Sigmoid colon (tissue), 4 donors: ENCODE data around the gene TMCO1.

Experiments
- EP300 ChIP-seq, 4 donors: sonication (generic); formaldehyde crosslinking; IDR thresholded peaks; one replicate each; pipeline ENCODE4 v1.6.1; 2017; ENCODE audit warnings: antibody characterized with exemption in 4 of 4
- POLR2A ChIP-seq, 2 donors: fragments of 450-650 bp; IDR thresholded peaks; one replicate each; pipeline ENCODE4 v1.6.1; 2016; ENCODE audit warnings: antibody characterized with exemption in 2 of 2, mild to moderate bottlenecking in 2 of 2, moderate library complexity in 2 of 2
- POLR2AphosphoS5 ChIP-seq, 4 donors: sonication (generic); formaldehyde crosslinking; IDR thresholded peaks; one replicate each; pipeline ENCODE4 v1.6.1; 2017; ENCODE audit warnings: antibody characterized with exemption in 4 of 4
- TF ChIP-seq, protein P1 (sequence below), 4 experiments: fragments of 450-650 bp in 3 of 4; fragments of 200-600 bp in 1 of 4; IDR thresholded peaks; one replicate each; pipeline ENCODE4 v1.5.1; 2016 to 2019; ENCODE audit warnings: antibody characterized with exemption in 4 of 4, mild to moderate bottlenecking in 3 of 4, moderate library complexity in 2 of 4

DNA sequence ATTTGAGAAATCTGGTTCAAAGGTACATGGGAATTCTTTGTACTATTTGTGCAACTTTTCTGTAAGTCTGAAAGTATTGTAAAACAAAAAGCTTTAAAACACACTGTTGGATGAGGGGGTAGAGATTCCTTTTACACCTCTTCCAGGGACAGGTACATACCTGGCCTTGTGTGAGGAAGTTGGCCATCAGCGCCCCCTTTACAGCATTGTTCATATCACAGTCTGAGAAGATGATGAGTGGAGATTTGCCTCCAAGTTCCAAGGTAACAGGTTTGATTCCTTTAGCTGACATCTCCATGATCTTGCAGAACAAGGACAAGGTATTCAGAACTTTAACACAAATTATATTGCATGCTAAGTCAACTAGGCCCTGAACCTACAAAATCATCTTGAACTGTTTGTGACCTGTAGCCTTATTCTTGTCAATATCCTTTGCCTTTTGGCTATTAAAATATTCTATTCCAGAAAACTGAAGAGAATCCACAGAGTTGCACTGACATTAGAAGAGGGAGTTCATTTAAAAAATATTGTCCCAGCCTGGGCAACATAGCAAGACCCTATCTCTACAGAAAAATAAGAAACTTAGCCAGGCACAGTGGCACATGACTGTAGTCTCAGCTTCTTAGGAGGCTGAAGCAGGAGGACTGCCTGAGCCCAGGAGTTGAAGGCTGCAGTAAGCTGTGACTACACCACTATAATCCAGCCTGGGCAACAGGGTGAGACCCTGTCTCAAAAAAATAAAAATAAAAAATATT, 89.2 kb downstream of the TMCO1 start:
- TF ChIP-seq, protein P1, sequence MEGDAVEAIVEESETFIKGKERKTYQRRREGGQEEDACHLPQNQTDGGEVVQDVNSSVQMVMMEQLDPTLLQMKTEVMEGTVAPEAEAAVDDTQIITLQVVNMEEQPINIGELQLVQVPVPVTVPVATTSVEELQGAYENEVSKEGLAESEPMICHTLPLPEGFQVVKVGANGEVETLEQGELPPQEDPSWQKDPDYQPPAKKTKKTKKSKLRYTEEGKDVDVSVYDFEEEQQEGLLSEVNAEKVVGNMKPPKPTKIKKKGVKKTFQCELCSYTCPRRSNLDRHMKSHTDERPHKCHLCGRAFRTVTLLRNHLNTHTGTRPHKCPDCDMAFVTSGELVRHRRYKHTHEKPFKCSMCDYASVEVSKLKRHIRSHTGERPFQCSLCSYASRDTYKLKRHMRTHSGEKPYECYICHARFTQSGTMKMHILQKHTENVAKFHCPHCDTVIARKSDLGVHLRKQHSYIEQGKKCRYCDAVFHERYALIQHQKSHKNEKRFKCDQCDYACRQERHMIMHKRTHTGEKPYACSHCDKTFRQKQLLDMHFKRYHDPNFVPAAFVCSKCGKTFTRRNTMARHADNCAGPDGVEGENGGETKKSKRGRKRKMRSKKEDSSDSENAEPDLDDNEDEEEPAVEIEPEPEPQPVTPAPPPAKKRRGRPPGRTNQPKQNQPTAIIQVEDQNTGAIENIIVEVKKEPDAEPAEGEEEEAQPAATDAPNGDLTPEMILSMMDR (IDR thresholded peaks at IDR 0.05), result no peak
- no peak for TF ChIP-seq POLR2A (IDR thresholded peaks at IDR 0.05)
- no peak for TF ChIP-seq EP300 (IDR thresholded peaks at IDR 0.05)
- no peak for TF ChIP-seq POLR2AphosphoS5 (IDR thresholded peaks at IDR 0.05)
